ENCODE measurements around the gene DOCK11. TPM values are rescaled to one million over a fixed set of nuclear protein-coding genes. Genes with fewer than 3 reads are reported as not detected.
"Not testable (repeated sequence)": the region's sequence is repeated elsewhere in the genome, so short reads cannot be mapped to it uniquely, and the experiment has no call there.

The DOCK11 gene
- total and polyA plus RNA-seq, 7 experiments from 2014 or later = 24.2 to 115 (median 78.5) TPM

DNA sequence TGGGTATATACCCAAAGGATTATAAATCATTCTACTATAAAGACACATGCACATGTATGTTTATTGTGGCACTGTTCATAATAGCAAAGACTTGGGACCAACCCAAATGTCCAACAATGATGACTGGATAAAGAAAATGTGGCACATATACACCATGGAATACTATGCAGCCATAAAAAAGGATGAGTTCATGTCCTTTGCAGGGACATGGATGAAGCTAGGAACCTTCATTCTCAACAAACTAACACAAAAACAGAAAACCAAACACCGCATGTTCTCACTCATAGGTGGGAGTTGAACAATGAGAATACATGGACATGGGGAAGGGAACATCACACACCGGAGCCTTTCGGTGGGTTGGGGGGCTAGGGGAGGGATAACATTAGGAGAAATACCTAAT lies 87.3 kb downstream of the DOCK11 start:
- H3K4me3 ChIP-seq (ENCODE audit: low read length); H3K4me1 ChIP-seq (ENCODE audit: control insufficient read depth in 2 of 2, insufficient read depth in 2 of 2, low read length in 2 of 2); POLR2A ChIA-PET; H3K27ac Mint-ChIP-seq; DNase-seq; ATAC-seq; intact Hi-C loops (cut with micrococcal nuclease); H3K4me1 Mint-ChIP-seq; H3K27me3 ChIP-seq (ENCODE audit: control insufficient read depth in 2 of 2, insufficient read depth in 2 of 2, low read length in 2 of 2); H3K4me3 Mint-ChIP-seq; CTCF ChIA-PET; H3K9me3 ChIP-seq (ENCODE audit: control insufficient read depth in 2 of 3, low read length in 3 of 3); H3K27ac ChIP-seq (ENCODE audit: low read depth, low read length); H3K9me3 Mint-ChIP-seq; H3K27me3 Mint-ChIP-seq: not testable (repeated sequence)
- H3K36me3 ChIP-seq (ENCODE audit: control insufficient read depth in 2 of 3, insufficient read depth in 3 of 3, low read length in 3 of 3) = peaks cover 6 to 55% (median 8%) of the 10 kb centered on the region in 3 experiments
- H3K36me3 Mint-ChIP-seq = peaks cover 0 to 28% (median 22%) of the 10 kb centered on the region in 5 donors

DNA sequence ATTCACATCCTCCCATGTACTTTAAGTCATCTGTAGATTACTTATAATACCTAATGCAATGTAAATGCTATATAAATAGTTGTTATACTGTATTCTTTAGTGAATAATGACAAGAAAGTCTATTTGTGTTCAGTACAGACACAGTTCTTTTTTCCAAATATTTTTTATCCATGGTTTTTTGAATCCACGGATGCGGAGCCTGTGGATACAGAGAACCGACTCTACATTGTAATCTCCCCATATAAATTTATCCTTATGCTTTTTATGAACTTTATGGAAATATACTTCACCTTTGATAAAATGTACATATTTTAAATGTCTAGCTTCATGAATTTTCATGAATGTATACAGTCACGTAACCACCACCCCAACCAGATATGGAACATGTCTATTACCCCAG lies 88.2 kb downstream of the DOCK11 start:
- Mint-ChIP-seq H3K27me3 (no peaks in the 10 kb centered on the region), H3K27ac (peak overlapping the region in 1 of 9 donors; percentile 45), H3K4me3 (no peak overlapping the region), H3K4me1 (no peaks in the 10 kb centered on the region), H3K36me3 (peaks cover 0 to 28% (median 22%) of the 10 kb centered on the region in 5 donors), H3K9me3 (peaks cover 0 to 3% (median 0%) of the 10 kb centered on the region in 11 donors)
- CTCF ChIA-PET = no interaction called here
- DNase-seq (no peak), ATAC-seq (no peak)
- H3K4me1 ChIP-seq (ENCODE audit: control insufficient read depth in 2 of 2, insufficient read depth in 2 of 2, low read length in 2 of 2) = no peaks in the 10 kb centered on the region
- no peaks in the 10 kb centered on the region for H3K9me3 ChIP-seq (ENCODE audit: control insufficient read depth in 2 of 3, low read length in 3 of 3)
- POLR2A ChIA-PET = no interaction called here
- H3K4me3 ChIP-seq (ENCODE audit: low read length) = no peak overlapping the region
- H3K27ac ChIP-seq (ENCODE audit: low read depth, low read length) = no peak overlapping the region
- H3K36me3 ChIP-seq (ENCODE audit: control insufficient read depth in 2 of 3, insufficient read depth in 3 of 3, low read length in 3 of 3) = peaks cover 8 to 54% (median 11%) of the 10 kb centered on the region in 3 experiments
- intact Hi-C loops (cut with micrococcal nuclease) = no loop called here
- H3K27me3 ChIP-seq (ENCODE audit: control insufficient read depth in 2 of 2, insufficient read depth in 2 of 2, low read length in 2 of 2) = no peaks in the 10 kb centered on the region

DNA sequence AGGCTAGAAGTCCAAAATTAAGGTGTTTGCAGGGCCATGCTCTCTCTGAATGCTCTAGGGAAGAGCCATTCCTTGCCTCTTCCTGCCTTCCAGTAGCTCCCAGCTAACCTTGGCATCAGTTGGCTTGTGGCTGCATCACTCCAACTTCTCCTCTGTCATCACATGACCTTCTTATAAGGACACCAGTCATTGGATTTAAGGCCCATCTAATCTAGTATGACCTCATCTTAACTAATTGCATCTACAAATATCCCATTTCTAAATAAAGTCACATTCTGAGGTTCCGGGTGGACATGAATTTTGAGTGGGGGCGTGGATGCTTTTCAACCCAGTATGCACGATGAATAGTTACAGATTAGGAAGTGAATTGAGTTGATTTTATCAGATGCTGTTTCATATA lies 89.7 kb downstream of the DOCK11 start:
- peaks cover 12 to 49% (median 14%) of the 10 kb centered on the region in 3 experiments for H3K36me3 ChIP-seq (ENCODE audit: control insufficient read depth in 2 of 3, insufficient read depth in 3 of 3, low read length in 3 of 3)
- H3K4me1 ChIP-seq (ENCODE audit: control insufficient read depth in 2 of 2, insufficient read depth in 2 of 2, low read length in 2 of 2) = no peaks in the 10 kb centered on the region
- no peak overlapping the region for H3K27ac ChIP-seq (ENCODE audit: low read depth, low read length)
- ATAC-seq = no peak
- Mint-ChIP-seq H3K4me3 (no peak overlapping the region), H3K4me1 (no peaks in the 10 kb centered on the region), H3K27ac (peak overlapping the region in 2 of 9 donors; percentile 13 to 63), H3K36me3 (peaks cover 0 to 24% (median 15%) of the 10 kb centered on the region in 5 donors), H3K9me3 (peaks cover 0 to 3% (median 0%) of the 10 kb centered on the region in 11 donors), H3K27me3 (no peaks in the 10 kb centered on the region)
- CTCF ChIA-PET = no interaction called here
- no peak overlapping the region for H3K4me3 ChIP-seq (ENCODE audit: low read length)
- H3K9me3 ChIP-seq (ENCODE audit: control insufficient read depth in 2 of 3, low read length in 3 of 3) = no peaks in the 10 kb centered on the region
- no peaks in the 10 kb centered on the region for H3K27me3 ChIP-seq (ENCODE audit: control insufficient read depth in 2 of 2, insufficient read depth in 2 of 2, low read length in 2 of 2)
- POLR2A ChIA-PET = no interaction called here
- no peak for DNase-seq
- intact Hi-C loops (cut with micrococcal nuclease) = no loop called here

DNA sequence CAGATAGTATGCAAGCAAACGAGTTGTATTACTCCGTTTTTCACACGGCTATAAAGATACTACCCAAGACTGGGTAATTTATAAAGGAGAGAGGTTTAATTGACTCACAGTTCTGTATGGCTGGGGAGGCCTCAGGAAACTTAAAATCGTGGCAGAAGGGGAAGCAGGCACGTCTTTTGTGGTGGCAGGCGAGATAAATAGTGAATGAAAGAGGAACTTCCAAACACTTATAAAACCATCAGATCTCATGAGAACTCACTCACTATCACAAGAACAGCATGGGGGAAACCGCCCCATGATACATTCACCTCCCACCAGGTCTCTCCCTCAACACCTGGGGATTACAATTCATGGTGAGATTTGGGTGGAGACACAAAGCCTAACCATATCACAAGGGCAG lies 90.6 kb downstream of the DOCK11 start:
- POLR2A ChIA-PET = not testable (repeated sequence)

DNA sequence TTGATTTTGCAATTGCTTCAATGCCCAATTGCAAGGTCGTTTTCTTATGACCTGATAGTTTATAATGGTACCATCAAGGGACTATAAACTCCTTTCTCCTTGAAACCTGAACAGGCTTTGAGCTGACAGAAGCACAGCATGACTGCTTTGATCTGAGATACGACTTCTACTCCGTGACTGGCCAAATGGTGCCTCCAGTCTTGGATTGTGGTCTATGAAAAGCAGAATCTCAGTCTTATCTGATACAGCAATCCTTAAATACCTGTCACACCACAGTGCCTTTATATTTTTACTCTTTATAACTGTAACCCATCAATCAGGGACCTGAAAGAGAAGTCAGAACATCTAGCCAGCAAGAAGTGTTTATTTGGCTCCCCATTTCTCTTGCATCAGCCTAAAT lies 93.1 kb downstream of the DOCK11 start:
- intact Hi-C loops (cut with micrococcal nuclease) = no loop called here
- CTCF ChIA-PET = no interaction called here

More for the DNA sequence above, 90.6 kb downstream of the DOCK11 start:
- H3K27ac ChIP-seq (ENCODE audit: low read depth, low read length); H3K4me1 Mint-ChIP-seq; CTCF ChIA-PET; ATAC-seq; H3K4me3 Mint-ChIP-seq; intact Hi-C loops (cut with micrococcal nuclease); H3K9me3 Mint-ChIP-seq; H3K27me3 ChIP-seq (ENCODE audit: control insufficient read depth in 2 of 2, insufficient read depth in 2 of 2, low read length in 2 of 2); H3K9me3 ChIP-seq (ENCODE audit: control insufficient read depth in 2 of 3, low read length in 3 of 3); H3K27me3 Mint-ChIP-seq; DNase-seq; H3K4me1 ChIP-seq (ENCODE audit: control insufficient read depth in 2 of 2, insufficient read depth in 2 of 2, low read length in 2 of 2); H3K4me3 ChIP-seq (ENCODE audit: low read length): not testable (repeated sequence)
- H3K36me3 ChIP-seq (ENCODE audit: control insufficient read depth in 2 of 3, insufficient read depth in 3 of 3, low read length in 3 of 3) = peaks cover 12 to 52% (median 17%) of the 10 kb centered on the region in 3 experiments
- Mint-ChIP-seq H3K36me3 (peaks cover 0 to 27% (median 13%) of the 10 kb centered on the region in 5 donors), H3K27ac (peak overlapping the region in 5 of 9 donors; percentile 19 to 82 (median 62))

DNA sequence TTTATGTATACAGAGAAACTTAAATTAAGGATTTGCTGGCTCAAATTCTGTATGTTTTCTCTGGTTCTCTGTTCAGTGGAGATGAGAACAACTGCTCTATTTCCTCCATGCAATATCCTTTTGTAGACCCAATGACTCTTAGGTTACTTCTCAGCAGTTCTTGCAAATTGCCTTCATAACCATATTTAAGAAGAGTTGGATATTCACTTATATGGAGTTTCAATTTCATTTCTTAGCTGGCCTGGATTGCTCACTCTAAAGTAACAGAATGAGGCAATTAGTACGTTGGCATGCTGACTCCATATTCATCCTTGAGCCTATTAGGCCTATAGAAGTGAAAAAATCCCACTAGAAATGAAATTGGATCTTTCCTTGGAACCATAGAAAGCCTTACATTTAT lies 93.6 kb downstream of the DOCK11 start:
- CTCF ChIA-PET = interaction anchor here (0.6 kb wide), 1 partner anchor 672 kb away, joined by 3 read pairs; no protein-coding TSS in a partner anchor
- H3K36me3 Mint-ChIP-seq = peaks cover 0 to 22% (median 8%) of the 10 kb centered on the region in 5 donors

More for the DNA sequence above, 93.1 kb downstream of the DOCK11 start:
- Histone ChIP-seq H3K4me1 (ENCODE audit: control insufficient read depth in 2 of 2, insufficient read depth in 2 of 2, low read length in 2 of 2) (no peaks in the 10 kb centered on the region), H3K4me3 (ENCODE audit: low read length) (no peak overlapping the region), H3K36me3 (ENCODE audit: control insufficient read depth in 2 of 3, insufficient read depth in 3 of 3, low read length in 3 of 3) (peaks cover 12 to 44% (median 23%) of the 10 kb centered on the region in 3 experiments), H3K27me3 (ENCODE audit: control insufficient read depth in 2 of 2, insufficient read depth in 2 of 2, low read length in 2 of 2) (no peaks in the 10 kb centered on the region), H3K27ac (ENCODE audit: low read depth, low read length) (no peak overlapping the region), H3K9me3 (ENCODE audit: control insufficient read depth in 2 of 3, low read length in 3 of 3) (no peaks in the 10 kb centered on the region)
- ATAC-seq = no peak
- Mint-ChIP-seq H3K27ac (peak overlapping the region in 2 of 9 donors; percentile 10 to 28), H3K27me3 (no peaks in the 10 kb centered on the region), H3K4me3 (no peak overlapping the region), H3K9me3 (no peaks in the 10 kb centered on the region), H3K36me3 (peaks cover 0 to 19% (median 8%) of the 10 kb centered on the region in 5 donors), H3K4me1 (peaks cover 0 to 6% (median 1%) of the 10 kb centered on the region in 7 donors)
- no peak for DNase-seq
- POLR2A ChIA-PET = interaction anchor here (0.6 kb wide), 1 partner anchor 1877 kb away, joined by 4 read pairs; no protein-coding TSS in a partner anchor

DNA sequence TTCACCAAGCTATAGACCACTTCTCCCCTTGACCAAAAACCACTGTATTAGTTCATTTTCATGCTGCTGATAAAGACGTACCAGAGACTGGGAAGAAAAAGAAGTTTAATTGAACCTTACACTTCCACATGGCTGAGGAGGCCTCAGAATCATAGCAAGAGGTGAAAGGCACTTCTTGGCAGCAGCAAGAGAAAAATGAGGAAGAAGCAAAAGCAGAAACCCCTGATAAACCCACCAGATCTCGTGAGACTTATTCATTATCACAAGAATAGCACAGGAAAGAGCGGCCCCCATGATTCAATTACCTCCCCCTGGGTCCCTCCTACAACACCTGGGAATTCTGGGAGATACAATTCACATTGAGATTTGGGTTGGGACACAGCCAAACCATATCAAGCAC lies 97.8 kb downstream of the DOCK11 start:
- no peaks in the 10 kb centered on the region for H3K9me3 Mint-ChIP-seq
- no peak overlapping the region for H3K4me3 Mint-ChIP-seq
- no peak overlapping the region for H3K4me3 ChIP-seq (ENCODE audit: low read length)
- H3K4me1 ChIP-seq (ENCODE audit: control insufficient read depth in 2 of 2, insufficient read depth in 2 of 2, low read length in 2 of 2) = no peaks in the 10 kb centered on the region
- intact Hi-C loops (cut with micrococcal nuclease) = no loop called here
- peaks cover 6 to 18% (median 13%) of the 10 kb centered on the region in 7 donors for H3K4me1 Mint-ChIP-seq
- peak overlapping the region; percentile 14 for H3K27ac ChIP-seq (ENCODE audit: low read depth, low read length)
- peaks cover 0 to 28% (median 8%) of the 10 kb centered on the region in 5 donors for H3K36me3 Mint-ChIP-seq
- no peaks in the 10 kb centered on the region for H3K27me3 ChIP-seq (ENCODE audit: control insufficient read depth in 2 of 2, insufficient read depth in 2 of 2, low read length in 2 of 2)
- ChIA-PET CTCF (no interaction called here), POLR2A (no interaction called here)
- H3K27ac Mint-ChIP-seq = peak overlapping the region in 6 of 9 donors; percentile 25 to 78 (median 54)
- no peaks in the 10 kb centered on the region for H3K27me3 Mint-ChIP-seq
- H3K36me3 ChIP-seq (ENCODE audit: control insufficient read depth in 2 of 3, insufficient read depth in 3 of 3, low read length in 3 of 3) = peaks cover 16 to 49% (median 27%) of the 10 kb centered on the region in 3 experiments
- H3K9me3 ChIP-seq (ENCODE audit: control insufficient read depth in 2 of 3, low read length in 3 of 3) = no peaks in the 10 kb centered on the region
- DNase-seq (no peak), ATAC-seq (no peak)

More for the DNA sequence above, 93.6 kb downstream of the DOCK11 start:
- Mint-ChIP-seq H3K27ac (peak overlapping the region in 1 of 9 donors; percentile 57), H3K4me1 (peaks cover 1 to 9% (median 6%) of the 10 kb centered on the region in 7 donors), H3K9me3 (no peaks in the 10 kb centered on the region), H3K4me3 (no peak overlapping the region), H3K27me3 (no peaks in the 10 kb centered on the region)
- DNase-seq (no peak), ATAC-seq (no peak)
- Histone ChIP-seq H3K27me3 (ENCODE audit: control insufficient read depth in 2 of 2, insufficient read depth in 2 of 2, low read length in 2 of 2) (no peaks in the 10 kb centered on the region), H3K27ac (ENCODE audit: low read depth, low read length) (no peak overlapping the region), H3K4me1 (ENCODE audit: control insufficient read depth in 2 of 2, insufficient read depth in 2 of 2, low read length in 2 of 2) (no peaks in the 10 kb centered on the region), H3K4me3 (ENCODE audit: low read length) (no peak overlapping the region), H3K36me3 (ENCODE audit: control insufficient read depth in 2 of 3, insufficient read depth in 3 of 3, low read length in 3 of 3) (peaks cover 12 to 44% (median 23%) of the 10 kb centered on the region in 3 experiments), H3K9me3 (ENCODE audit: control insufficient read depth in 2 of 3, low read length in 3 of 3) (no peaks in the 10 kb centered on the region)
- POLR2A ChIA-PET = interaction anchor here (0.6 kb wide), 1 partner anchor 1876 kb away, joined by 4 read pairs; no protein-coding TSS in a partner anchor
- intact Hi-C loops (cut with micrococcal nuclease) = no loop called here
